Measurements from ENCODE around the gene CSAD.

DNA sequence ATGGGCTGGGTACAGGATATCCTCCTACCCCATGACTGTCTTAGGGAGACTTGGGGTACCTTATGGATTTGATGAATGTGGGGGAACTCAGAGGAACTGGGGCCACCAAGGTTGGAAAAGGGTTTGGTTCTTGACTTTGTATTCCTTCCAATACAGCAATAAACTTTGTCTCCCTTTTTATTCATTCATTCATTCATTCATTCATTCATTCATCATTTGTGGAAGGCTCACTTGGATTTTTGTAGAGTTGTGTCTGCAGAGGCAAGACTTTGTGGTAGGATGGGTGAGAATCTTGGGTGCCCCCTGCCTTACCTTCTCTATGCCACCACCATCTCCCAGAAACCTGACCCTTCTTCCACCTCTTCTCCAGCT is 56.4 kb downstream of the CSAD start:
- no peak for TF ChIP-seq EZH2 (IDR thresholded peaks at IDR 0.05)
- TF ChIP-seq POLR2AphosphoS5 (IDR thresholded peaks at IDR 0.05; ENCODE audit: borderline replicate concordance, low read depth, low read length) = no peak
- TF ChIP-seq FOXP2 (optimal IDR thresholded peaks at IDR 0.05; ENCODE audit: control extremely low read depth, extremely low read length, insufficient read depth) = no peak

All from SK-N-MC (cell line).